H1 (cell line): ENCODE measurements around the gene PCNX3. TPM values are rescaled to one million over a fixed set of nuclear protein-coding genes. Genes with fewer than 3 reads are reported as not detected.

Experiments
- CTCF ChIA-PET: fragments of 300-600 bp; sonication (Branson Sonifier 250); formaldehyde crosslinking; loops from one replicate; lab custom pipeline; 2021; ENCODE audit not compliant: partially characterized antibody; lab: Charles Lee
- POLR2A ChIA-PET: fragments of 300-600 bp; sonication (Branson Sonifier 250); formaldehyde crosslinking; loops from one replicate; lab custom pipeline; 2021; ENCODE audit warnings: inconsistent platforms; ENCODE audit not compliant: partially characterized antibody; lab: Charles Lee
- DNase-seq, 2 experiments: peaks; one replicate each; pipeline versions ENCODE4 v3.0.0 to v3.0.0-alpha.2; 2010 to 2022; ENCODE audit warnings: low spot score in 2 of 2, low read depth in 1 of 2, mixed read lengths in 1 of 2
- FAIRE-seq: peaks from 2 replicates; lab custom pipeline; 2011; peaks lifted over from hg19 to GRCh38; lab: Jason Lieb, UNC
- H2AFZ ChIP-seq: 2 replicates; pipeline ENCODE4 v1.8.1; 2012; ENCODE audit warnings: low read length, inconsistent platforms
- H2AK5ac ChIP-seq: 2 replicates; pipeline ENCODE4 v1.6.1; 2013; ENCODE audit warnings: low read depth, low read length
- H2BK120ac ChIP-seq: replicated peaks from 2 replicates; pipeline ENCODE3; 2013; ENCODE audit warnings: low read depth, low read length, inconsistent platforms
- H2BK12ac ChIP-seq: 2 replicates; pipeline ENCODE4 v1.6.1; 2013; ENCODE audit warnings: low read depth, low read length
- H2BK15ac ChIP-seq: 2 replicates; pipeline ENCODE4 v1.6.1; 2013; ENCODE audit warnings: low read length
- H2BK20ac ChIP-seq: 2 replicates; pipeline ENCODE4 v1.6.1; 2013; ENCODE audit warnings: low read length
- H2BK5ac ChIP-seq: 2 replicates; pipeline ENCODE4 v1.6.1; 2013; ENCODE audit warnings: low read depth, low read length
- H3K14ac ChIP-seq: 2 replicates; pipeline ENCODE4 v1.6.1; 2013; ENCODE audit warnings: inconsistent platforms; ENCODE audit not compliant: insufficient read length
- H3K18ac ChIP-seq: 2 replicates; pipeline ENCODE4 v1.6.1; 2013; ENCODE audit warnings: low read length; ENCODE audit errors: extremely low read depth
- H3K23ac ChIP-seq: 2 replicates; pipeline ENCODE4 v1.6.1; 2013; ENCODE audit warnings: inconsistent platforms; ENCODE audit not compliant: insufficient read length
- H3K23me2 ChIP-seq: 2 replicates; pipeline ENCODE4 v1.6.1; 2013; ENCODE audit warnings: low read depth, low read length
- H3K27ac ChIP-seq: 2 replicates; pipeline ENCODE4 v1.6.1; 2011; ENCODE audit warnings: low read depth, low read length, inconsistent platforms
- H3K27me3 ChIP-seq, 4 experiments: replicated peaks in 1 of 4; 1 replicate in 1 of 4; 2 replicates in 3 of 4; pipeline versions ENCODE4 v1.6.1 to v1.8.1; 2011 to 2013; ENCODE audit warnings: low read length in 3 of 4, mild to moderate bottlenecking in 3 of 4, inconsistent platforms in 2 of 4, mixed read lengths in 2 of 4, moderate library complexity in 1 of 4; ENCODE audit not compliant: control insufficient read depth in 3 of 4, insufficient read depth in 3 of 4; ENCODE audit errors: extremely low read depth in 1 of 4
- H3K36me3 ChIP-seq, 4 experiments: 2 replicates each; pipeline versions ENCODE4 v1.6.1 to v1.8.1; 2011 to 2013; ENCODE audit warnings: mild to moderate bottlenecking in 4 of 4, low read length in 3 of 4, moderate library complexity in 2 of 4, control low read depth in 1 of 4, inconsistent platforms in 1 of 4; ENCODE audit not compliant: insufficient read depth in 4 of 4, control insufficient read depth in 2 of 4
- H3K4ac ChIP-seq: replicated peaks from 2 replicates; pipeline ENCODE3; 2013; ENCODE audit warnings: low read length, low read depth, mixed read lengths, inconsistent platforms; ENCODE audit not compliant: insufficient read length
- H3K4me1 ChIP-seq, 4 experiments: replicated peaks in 1 of 4; 1 replicate in 1 of 4; 2 replicates in 3 of 4; pipeline versions ENCODE4 v1.6.1 to v1.8.1; 2011 to 2013; ENCODE audit warnings: low read length in 3 of 4, inconsistent platforms in 2 of 4, mixed read lengths in 1 of 4; ENCODE audit not compliant: insufficient read depth in 4 of 4, control insufficient read depth in 3 of 4
- H3K4me2 ChIP-seq, 2 experiments: 2 replicates each; pipeline versions ENCODE4 v1.6.1 to v1.8.1; 2011 to 2013; ENCODE audit warnings: low read depth in 2 of 2, low read length in 2 of 2, control low read depth in 1 of 2, inconsistent platforms in 1 of 2, mild to moderate bottlenecking in 1 of 2; ENCODE audit not compliant: insufficient read depth in 1 of 2
- H3K4me3 ChIP-seq, 4 experiments: fragments of 200-600, 300-600 bp in 1 of 4; sonication (generic), shearing (Covaris generic), sonication (Bioruptor Twin) in 1 of 4; 2 replicates each; pipeline versions ENCODE4 v1.5.1 to v1.8.1; 2011 to 2016; ENCODE audit warnings: low read length in 4 of 4, low read depth in 3 of 4, control low read depth in 2 of 4, inconsistent platforms in 2 of 4, mild to moderate bottlenecking in 2 of 4, mixed read lengths in 1 of 4, moderate library complexity in 1 of 4; ENCODE audit not compliant: insufficient read depth in 2 of 4; ENCODE audit errors: extremely low read depth in 1 of 4
- H3K56ac ChIP-seq: replicated peaks from 2 replicates; pipeline ENCODE3; 2013; ENCODE audit warnings: low read depth, mild to moderate bottlenecking, mixed read lengths, low read length, inconsistent platforms; ENCODE audit not compliant: insufficient read length
- H3K79me1 ChIP-seq: 2 replicates; pipeline ENCODE4 v1.6.1; 2013; ENCODE audit warnings: low read depth, low read length, control low read depth
- H3K79me2 ChIP-seq, 2 experiments: 2 replicates each; pipeline versions ENCODE4 v1.6.1 to v1.8.1; 2012 to 2013; ENCODE audit warnings: low read length in 2 of 2, mild to moderate bottlenecking in 2 of 2, inconsistent platforms in 1 of 2; ENCODE audit not compliant: insufficient read depth in 2 of 2, control insufficient read depth in 1 of 2
- H3K9ac ChIP-seq, 4 experiments: replicated peaks in 1 of 4; 1 replicate in 1 of 4; 2 replicates in 3 of 4; pipeline versions ENCODE4 v1.6.1 to v1.8.1; 2011 to 2013; ENCODE audit warnings: low read depth in 3 of 4, low read length in 3 of 4, control low read depth in 2 of 4, mild to moderate bottlenecking in 2 of 4, moderate library complexity in 2 of 4, inconsistent platforms in 1 of 4; ENCODE audit errors: extremely low read depth in 1 of 4
- H3K9me3 ChIP-seq, 2 experiments: 2 replicates each; pipeline versions ENCODE4 v1.6.1 to v1.8.1; 2012 to 2013; ENCODE audit warnings: mild to moderate bottlenecking in 2 of 2, moderate library complexity in 2 of 2, control low read depth in 1 of 2, inconsistent platforms in 1 of 2, low read depth in 1 of 2, low read length in 1 of 2, mixed read lengths in 1 of 2; ENCODE audit not compliant: insufficient read depth in 2 of 2
- H4K20me1 ChIP-seq, 2 experiments: replicated peaks in 1 of 2; 2 replicates each; pipeline versions ENCODE3 to v1.8.1; 2011 to 2013; ENCODE audit warnings: inconsistent platforms in 2 of 2, low read length in 2 of 2, mild to moderate bottlenecking in 1 of 2; ENCODE audit not compliant: insufficient read depth in 2 of 2, control insufficient read depth in 1 of 2
- H4K5ac ChIP-seq: 2 replicates; pipeline ENCODE4 v1.6.1; 2013; ENCODE audit warnings: low read length, low read depth, mixed read lengths, inconsistent platforms; ENCODE audit not compliant: insufficient read length
- H4K8ac ChIP-seq: 2 replicates; pipeline ENCODE4 v1.8.0; 2013; ENCODE audit warnings: mild to moderate bottlenecking, moderate library complexity, low read length, inconsistent platforms; ENCODE audit not compliant: insufficient read depth; ENCODE audit errors: extremely low read depth
- H4K91ac ChIP-seq: replicated peaks from 2 replicates; pipeline ENCODE3; 2013; ENCODE audit warnings: low read length, mixed read lengths, inconsistent platforms; ENCODE audit not compliant: insufficient read length
- ASH2L ChIP-seq: fragments of 200-600, 300-600 bp; sonication (generic); IDR thresholded peaks from one replicate; pipeline ENCODE4 v1.7.1; 2017; ENCODE audit warnings: low read length
- CHD1 ChIP-seq: IDR thresholded peaks from 2 replicates; pipeline ENCODE4 v1.6.1; 2012; ENCODE audit warnings: low read depth, low read length, improper control_type of control experiment
- CREB1 ChIP-seq: IDR thresholded peaks from 2 replicates; pipeline ENCODE4 v1.6.1; 2012; ENCODE audit warnings: inconsistent platforms
- HDAC6 ChIP-seq: IDR thresholded peaks from one replicate; pipeline ENCODE4 v1.7.1; 2012; ENCODE audit warnings: low read depth, mild to moderate bottlenecking, inconsistent platforms, low read length, moderate library complexity
- KDM1A ChIP-seq: fragments of 200-600, 300-600 bp; sonication (generic); IDR thresholded peaks from 2 replicates; pipeline ENCODE4 v1.7.1; 2016; ENCODE audit warnings: mild to moderate bottlenecking, low read length, borderline replicate concordance
- KDM4A ChIP-seq: IDR thresholded peaks from one replicate; pipeline ENCODE4 v1.7.1; 2012; ENCODE audit warnings: low read depth, mild to moderate bottlenecking, moderate library complexity, low read length, inconsistent platforms; ENCODE audit not compliant: severe bottlenecking
- POLR2A ChIP-seq, 2 experiments: IDR thresholded peaks; 1 replicate in 1 of 2; 2 replicates in 1 of 2; pipeline ENCODE4 v1.6.1; 2011; ENCODE audit warnings: low read depth in 2 of 2, low read length in 2 of 2, mild to moderate bottlenecking in 2 of 2; ENCODE audit errors: control extremely low read depth in 1 of 2
- RBBP5 ChIP-seq: IDR thresholded peaks from 2 replicates; pipeline ENCODE4 v1.7.1; 2012; ENCODE audit warnings: low read depth, mild to moderate bottlenecking, inconsistent platforms, low read length, moderate library complexity, borderline replicate concordance
- RNF2 ChIP-seq: fragments of 200-900, 300-1000 bp; sonication (generic); IDR thresholded peaks from 2 replicates; pipeline ENCODE4 v1.7.1; 2016; ENCODE audit warnings: borderline replicate concordance, low read depth, mild to moderate bottlenecking, antibody characterized with exemption, low read length; ENCODE audit not compliant: poor library complexity, severe bottlenecking; ENCODE audit errors: missing control alignments
- SIRT6 ChIP-seq: IDR thresholded peaks from one replicate; pipeline ENCODE4 v1.7.1; 2012; ENCODE audit warnings: low read length, inconsistent platforms
- SIX5 ChIP-seq: IDR thresholded peaks from 2 replicates; pipeline ENCODE4 v1.6.1; 2011; ENCODE audit warnings: mild to moderate bottlenecking, low read depth, low read length
- TAF7 ChIP-seq: optimal IDR thresholded peaks from 2 replicates; pipeline ENCODE3; 2011; ENCODE audit warnings: low read depth, mild to moderate bottlenecking, inconsistent platforms, low read length, moderate library complexity, borderline replicate concordance
- ZNF274 ChIP-seq: IDR thresholded peaks from 2 replicates; pipeline ENCODE4 v1.7.0; 2012; ENCODE audit warnings: low read length, borderline replicate concordance; ENCODE audit errors: extremely low read depth
- WGBS, 2 experiments: shearing (Covaris generic) in 1 of 2; methylation state at CpG; one replicate each; pipeline versions ENCODE4 v1.1.6 to v1.1.7; 2013 to 2015; ENCODE audit warnings: low lambda C conversion rate in 2 of 2, mixed read lengths in 2 of 2, inconsistent platforms in 1 of 2, low coverage in 1 of 2, missing lambda C conversion rate in 1 of 2; ENCODE audit not compliant: insufficient replicate concordance in 2 of 2, insufficient coverage in 1 of 2, insufficient read length in 1 of 2; ENCODE audit errors: extremely low coverage in 1 of 2, missing lambda C conversion rate in 1 of 2; 5-methylcytosine and 5-hydroxymethylcytosine counted together
- polyA plus RNA-seq, 7 experiments: library from polyadenylated mRNA; depleted of rRNA in 3 of 7; stranded (reverse) in 5 of 7; unstranded in 2 of 7; fragments of >200 nt in 5 of 7; fragments of 200-250 nt in 2 of 7; gene quantifications; 1 replicate in 5 of 7; 2 replicates in 1 of 7; 4 replicates in 1 of 7; pipeline versions ENCODE4 v1.2.1 to v1.2.3, GENCODE V29; 2011 to 2013; ENCODE audit warnings: missing spikeins in 2 of 7, mixed read lengths in 2 of 7
- total RNA-seq: library from RNA; stranded (reverse); fragmentation: NEBNext Ultra II Directional; extraction: Animal tissue kit (Norgen Biotek cat#: 25700); gene quantifications from 2 replicates; pipeline ENCODE4 v1.2.1, GENCODE V29; 2021

The PCNX3 gene
- total and polyA plus RNA-seq, 2 of the 8 experiments (the other 6 are each of a cell fraction or from before 2014, with no cell fraction given) = 27.2 to 38.8 TPM

DNA sequence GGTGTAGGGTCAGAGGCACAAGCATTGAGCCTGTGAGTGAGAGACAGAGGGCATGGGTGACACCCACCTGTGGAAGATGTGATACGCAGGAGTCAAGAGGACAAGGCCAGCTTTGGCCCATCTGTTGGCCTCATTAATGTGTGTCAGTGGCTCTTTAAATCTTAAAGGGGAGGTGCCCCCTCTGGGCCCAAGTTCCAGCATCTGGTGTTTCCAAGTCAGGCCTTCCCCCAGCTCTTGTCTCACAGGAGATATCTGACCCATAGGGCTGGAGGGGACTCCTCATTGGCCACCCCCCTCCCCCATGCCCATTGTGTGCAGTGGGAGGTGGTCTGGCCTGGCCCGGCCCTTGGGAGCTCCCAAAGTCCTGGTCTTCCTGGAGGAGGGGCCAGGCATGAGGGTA lies 28.9 kb upstream of the PCNX3 start:
- no peak overlapping the region for H4K5ac ChIP-seq
- peaks cover 3 to 25% (median 9%) of the 10 kb centered on the region in 4 experiments for H3K4me1 ChIP-seq
- no peak overlapping the region for H2BK20ac ChIP-seq
- peaks cover 0 to 2% of the 10 kb centered on the region in 2 experiments for H4K20me1 ChIP-seq
- no peak overlapping the region for H3K18ac ChIP-seq
- H3K4ac ChIP-seq = no peak overlapping the region
- H4K8ac ChIP-seq = no peak overlapping the region; the same call in 1 of the 2 replicates
- peaks cover 4% of the 10 kb centered on the region; the same call in 1 of the 2 replicates for H3K23me2 ChIP-seq
- H3K27me3 ChIP-seq = peaks cover 20 to 58% (median 47%) of the 10 kb centered on the region in 4 experiments
- no peak overlapping the region for H3K9ac ChIP-seq
- H3K56ac ChIP-seq = no peak overlapping the region
- WGBS, 2 experiments = 72% methylated on average over 2 of the region's 2 CpGs; no CpG with 5 or more reads in 1 of the 2 experiments
- no peak for FAIRE-seq
- DNase-seq = no peak
- ChIA-PET POLR2A (interaction anchor here (0.9 to 4.4 kb wide), 4 partner anchors 10 to 14 kb away, joined by 3 to 36 read pairs (median 18); partner anchors contain the start of genes EHBP1L1 and FAM89B), CTCF (interaction anchor here (1.0 to 14.5 kb wide), 15 partner anchors 7 to 696 kb away, joined by 3 to 227 read pairs (median 19); partner anchors contain the start of genes EHBP1L1, FAM89B, KCNK7 and ZNRD2)
- no peak overlapping the region for H2BK5ac ChIP-seq
- 0 out of 2 replicates have a peak overlapping the region, but pooled peaks have one; percentile 36 for H2BK15ac ChIP-seq
- H4K91ac ChIP-seq = no peak overlapping the region
- H2AFZ ChIP-seq = no peak overlapping the region
- no peaks in the 10 kb centered on the region for H3K79me1 ChIP-seq
- H3K27ac ChIP-seq = no peak overlapping the region
- H2BK120ac ChIP-seq = no peak overlapping the region
- no peak overlapping the region; the same call in 1 of the 2 replicates for H2BK12ac ChIP-seq
- H3K9me3 ChIP-seq = no peaks in the 10 kb centered on the region
- H3K14ac ChIP-seq = no peak overlapping the region
- no peaks in the 10 kb centered on the region for H3K36me3 ChIP-seq
- H3K23ac ChIP-seq = no peak overlapping the region
- H3K4me2 ChIP-seq = 0 out of 4 replicates have a peak overlapping the region, but pooled peaks of 1 of the 2 experiments have one; percentile 12
- H3K79me2 ChIP-seq = no peaks in the 10 kb centered on the region
- 0 out of 2 replicates have a peak overlapping the region, but pooled peaks have one; percentile 65 for H2AK5ac ChIP-seq
- no peak overlapping the region for H3K4me3 ChIP-seq
- no peak for TF ChIP-seq SIX5
- TF ChIP-seq CREB1 = no peak
- no peak for TF ChIP-seq ASH2L
- TF ChIP-seq KDM4A = no peak
- TF ChIP-seq ZNF274 = no peak
- no peak for TF ChIP-seq CHD1
- no peak for TF ChIP-seq HDAC6
- no peak for TF ChIP-seq RBBP5
- no peak for TF ChIP-seq KDM1A
- no peak for TF ChIP-seq POLR2A (IDR thresholded peaks at IDR 0.05; ENCODE audit: control extremely low read depth in 1 of 2, low read depth in 2 of 2, low read length in 2 of 2)
- TF ChIP-seq RNF2 = no peak
- no peak for TF ChIP-seq SIRT6
- no peak for TF ChIP-seq TAF7
